ENCODE results near the gene FAM135A.
"Not testable (repeated sequence)": the region's sequence is repeated elsewhere in the genome, so short reads cannot be mapped to it uniquely, and the experiment has no call there.

Gene FAM135A

GRCh38 chr6:70601014-70601413 is 187.7 kb downstream of the FAM135A start:
- WGBS, 2 experiments, result 66 to 67% methylated on average over 3 of the region's 3 CpGs
- Histone ChIP-seq H3K27me3 (ENCODE audit: control insufficient read depth, insufficient read depth, low read length, poor library complexity, severe bottlenecking) (no peaks in the 10 kb centered on the region), H3K4me3 (ENCODE audit: insufficient read depth, low read depth, low read length) (no peak overlapping the region)

GRCh38 chr6:70604254-70604653 is 190.9 kb downstream of the FAM135A start:
- no peaks in the 10 kb centered on the region for H3K9me3 ChIP-seq (ENCODE audit: control insufficient read depth, low read length)
- no peak overlapping the region for H3K27ac ChIP-seq (ENCODE audit: insufficient read depth, low read depth, low read length, poor library complexity, severe bottlenecking)
- no peak overlapping the region for H3K4me3 ChIP-seq (ENCODE audit: insufficient read depth, low read depth, low read length)
- WGBS, 2 experiments, result 94 to 95% methylated on average over 6 of the region's 6 CpGs
- peaks cover 8% of the 10 kb centered on the region for H3K4me1 ChIP-seq (ENCODE audit: control insufficient read depth, insufficient read depth, low read length)
- no peaks in the 10 kb centered on the region for H3K36me3 ChIP-seq (ENCODE audit: control insufficient read depth, insufficient read depth, low read length)
- H3K27me3 ChIP-seq (ENCODE audit: control insufficient read depth, insufficient read depth, low read length, poor library complexity, severe bottlenecking), result no peaks in the 10 kb centered on the region

More at GRCh38 chr6:70601014-70601413, 187.7 kb downstream of the FAM135A start:
- H3K27ac ChIP-seq (ENCODE audit: insufficient read depth, low read depth, low read length, poor library complexity, severe bottlenecking), result no peak overlapping the region
- peaks cover 8% of the 10 kb centered on the region for H3K4me1 ChIP-seq (ENCODE audit: control insufficient read depth, insufficient read depth, low read length)
- no peaks in the 10 kb centered on the region for H3K36me3 ChIP-seq (ENCODE audit: control insufficient read depth, insufficient read depth, low read length)
- H3K9me3 ChIP-seq (ENCODE audit: control insufficient read depth, low read length), result no peaks in the 10 kb centered on the region

- H3K27ac ChIP-seq (ENCODE audit: insufficient read depth, low read depth, low read length, poor library complexity, severe bottlenecking); H3K36me3 ChIP-seq (ENCODE audit: control insufficient read depth, insufficient read depth, low read length); H3K9me3 ChIP-seq (ENCODE audit: control insufficient read depth, low read length); H3K27me3 ChIP-seq (ENCODE audit: control insufficient read depth, insufficient read depth, low read length, poor library complexity, severe bottlenecking); H3K4me1 ChIP-seq (ENCODE audit: control insufficient read depth, insufficient read depth, low read length); H3K4me3 ChIP-seq (ENCODE audit: insufficient read depth, low read depth, low read length): not testable (repeated sequence)
- WGBS, 2 experiments, result 92 to 100% methylated on average over 2 of the region's 2 CpGs
These were observed 194.1 kb downstream of the FAM135A start for GRCh38 chr6:70607371-70607770.

GRCh38 chr6:70609181-70609580 is 195.9 kb downstream of the FAM135A start:
- H3K36me3 ChIP-seq (ENCODE audit: control insufficient read depth, insufficient read depth, low read length); H3K27ac ChIP-seq (ENCODE audit: insufficient read depth, low read depth, low read length, poor library complexity, severe bottlenecking); H3K4me3 ChIP-seq (ENCODE audit: insufficient read depth, low read depth, low read length); H3K4me1 ChIP-seq (ENCODE audit: control insufficient read depth, insufficient read depth, low read length); H3K27me3 ChIP-seq (ENCODE audit: control insufficient read depth, insufficient read depth, low read length, poor library complexity, severe bottlenecking); H3K9me3 ChIP-seq (ENCODE audit: control insufficient read depth, low read length): not testable (repeated sequence)
- 92 to 94% methylated on average over 9 to 12 of the region's 13 CpGs for WGBS, 2 experiments
